HG02973 (cell line): ENCODE data around the gene CERS1.

Experiments
- ATAC-seq: cut with Tn5 transposase; IDR thresholded peaks from one replicate; pipeline ENCODE4 v1.9.1; 2021; ENCODE audit warnings: moderate library complexity; ENCODE audit not compliant: unreplicated experiment

Gene CERS1

GRCh38 chr19:18876865-18877264, 19.1 kb downstream of the CERS1 start:
- ATAC-seq: no peak

- no peak for ATAC-seq
Observed at GRCh38 chr19:18875726-18876125, 20.2 kb downstream of the CERS1 start.

- no peak for ATAC-seq
Observed at GRCh38 chr19:18871543-18871942, 24.4 kb downstream of the CERS1 start.

DNA sequence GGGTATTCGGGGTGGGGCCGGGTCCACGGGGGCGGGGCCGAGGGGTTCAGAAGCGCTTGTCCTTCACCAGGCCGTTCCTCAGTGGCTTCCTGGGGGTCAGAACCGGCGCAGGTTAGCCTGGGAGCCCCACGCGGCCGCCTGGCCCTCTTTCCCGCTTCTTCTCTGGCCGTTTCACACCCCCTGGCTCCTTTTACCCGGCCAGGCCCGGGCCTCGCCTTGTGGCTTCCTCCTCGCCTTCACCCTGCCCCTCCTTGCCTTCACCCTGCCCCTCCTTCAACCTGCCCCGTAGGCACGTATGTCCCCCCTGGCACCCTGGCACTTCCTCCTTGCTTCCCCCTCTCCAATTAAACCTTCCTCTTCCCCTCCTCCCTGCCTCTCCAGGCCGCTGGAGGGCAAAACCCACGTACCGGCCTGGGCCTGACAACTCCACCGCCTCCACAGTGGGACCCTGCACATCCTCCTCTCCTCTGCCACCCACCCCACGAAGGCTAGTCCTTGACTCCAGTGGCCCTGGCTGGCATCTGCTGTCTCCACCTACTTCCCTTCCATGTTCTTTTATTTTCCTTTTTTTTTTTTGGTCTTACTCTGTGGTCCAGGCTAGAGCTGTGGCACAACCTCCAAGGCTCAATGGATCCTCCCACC, 25.3 kb downstream of the CERS1 start:
- ATAC-seq: no peak

- ATAC-seq: no peak
Observed at GRCh38 chr19:18869781-18870530, 26.0 kb downstream of the CERS1 start.

DNA sequence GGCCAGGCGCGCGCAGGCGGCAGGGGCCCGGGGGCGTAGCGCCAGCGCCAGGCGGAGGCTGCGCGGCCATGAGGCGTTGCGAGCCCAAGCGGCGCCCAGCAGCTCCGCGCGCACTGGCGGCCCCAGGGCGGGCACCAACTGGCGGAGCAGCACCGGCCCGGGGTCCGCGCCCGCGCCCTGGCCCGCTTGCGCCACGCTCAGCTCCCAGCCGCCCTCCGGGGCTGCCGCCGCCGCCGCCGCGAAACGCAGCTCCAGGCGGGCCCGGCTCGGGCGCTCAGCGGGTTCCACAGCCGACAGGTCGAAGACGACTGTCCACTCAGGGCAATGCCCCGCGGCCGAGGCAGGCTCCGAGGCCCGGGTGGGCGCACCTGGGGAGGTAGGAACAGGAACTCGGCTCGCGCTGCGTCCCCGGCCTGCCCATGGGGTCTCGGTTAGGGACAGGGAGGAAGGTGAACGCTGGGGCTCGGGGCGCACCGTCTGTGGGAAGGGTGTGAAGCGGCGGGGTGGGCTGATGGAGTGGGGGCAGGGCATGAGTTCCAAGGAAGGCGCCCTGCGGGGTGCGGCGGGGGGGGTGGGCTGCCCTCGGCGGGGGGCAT, 26.8 kb downstream of the CERS1 start:
- no peak for ATAC-seq

DNA sequence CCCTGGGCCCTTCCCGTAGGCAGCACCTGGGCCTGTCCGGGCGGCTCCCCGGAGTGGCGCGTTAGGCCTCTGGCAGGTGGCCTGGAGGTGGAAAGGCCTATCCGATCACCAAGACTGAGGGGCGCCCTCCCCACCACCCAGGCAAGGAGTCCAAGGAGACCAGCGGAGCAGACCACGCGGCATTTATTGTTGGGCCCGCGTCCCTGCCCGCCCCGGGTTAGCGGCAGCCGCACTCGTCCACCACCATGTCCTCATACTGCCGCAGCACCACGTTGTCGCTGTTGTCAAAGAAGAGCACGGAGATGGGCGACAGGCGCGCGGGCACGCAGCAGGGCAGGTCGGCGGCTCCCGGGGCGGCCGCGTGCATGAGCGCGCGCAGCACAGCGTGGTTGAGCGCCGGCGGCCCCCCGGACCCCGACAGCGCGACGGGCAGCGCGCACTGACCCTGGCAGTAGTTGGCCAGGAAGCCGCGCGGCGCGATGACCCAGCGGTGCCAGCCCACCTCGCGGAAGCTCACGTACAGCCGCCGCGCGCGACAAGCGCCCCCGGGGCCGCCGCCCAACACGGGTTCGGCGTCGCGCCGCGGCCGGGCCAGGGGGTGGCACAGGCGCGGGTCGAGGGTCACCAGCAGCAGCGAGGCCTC, 27.5 kb downstream of the CERS1 start:
- ATAC-seq: no peak

DNA sequence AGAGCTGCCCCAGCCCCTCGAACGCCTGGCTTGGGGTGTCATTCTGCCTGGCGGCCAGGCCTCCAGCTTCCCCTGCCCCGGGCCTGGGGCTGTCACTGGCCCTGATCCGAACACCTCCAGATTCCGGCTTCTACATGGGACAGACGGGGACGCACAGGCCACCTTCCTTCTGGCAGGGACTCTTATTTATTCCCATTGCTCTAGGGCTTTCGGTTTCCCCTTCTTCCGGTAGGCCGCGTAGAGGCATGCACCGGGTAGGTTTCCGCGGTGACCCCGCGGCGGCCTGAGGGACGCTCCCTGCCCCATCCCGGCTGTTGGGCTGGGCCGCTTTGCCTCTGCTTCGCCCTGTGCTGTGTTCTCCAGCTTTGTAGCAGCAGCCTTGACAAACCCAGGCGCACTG, 28.2 kb downstream of the CERS1 start:
- ATAC-seq: no peak

DNA sequence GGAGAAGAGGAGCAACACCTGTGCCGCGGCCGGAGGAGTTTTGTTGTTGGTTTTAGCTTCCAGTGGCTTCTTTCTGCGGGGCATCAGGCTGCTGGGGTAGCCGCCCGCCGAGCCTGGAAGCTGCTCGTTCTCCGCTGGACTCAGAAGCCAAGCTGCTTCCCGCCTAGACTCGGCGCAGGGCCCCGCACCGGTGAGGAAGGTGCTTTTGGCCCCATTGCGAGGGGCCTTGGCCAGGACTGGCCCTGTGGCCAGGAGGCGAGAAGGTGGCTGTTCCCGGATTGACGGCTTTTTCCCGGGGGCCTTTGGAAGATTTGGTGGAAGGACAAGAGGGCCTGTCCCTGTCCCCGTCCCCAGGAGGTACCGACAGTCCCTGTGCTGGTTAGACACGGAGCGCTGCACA, 28.8 kb downstream of the CERS1 start:
- ATAC-seq: no peak

- ATAC-seq: no peak
Observed at GRCh38 chr19:18866800-18867123, 29.2 kb downstream of the CERS1 start.

DNA sequence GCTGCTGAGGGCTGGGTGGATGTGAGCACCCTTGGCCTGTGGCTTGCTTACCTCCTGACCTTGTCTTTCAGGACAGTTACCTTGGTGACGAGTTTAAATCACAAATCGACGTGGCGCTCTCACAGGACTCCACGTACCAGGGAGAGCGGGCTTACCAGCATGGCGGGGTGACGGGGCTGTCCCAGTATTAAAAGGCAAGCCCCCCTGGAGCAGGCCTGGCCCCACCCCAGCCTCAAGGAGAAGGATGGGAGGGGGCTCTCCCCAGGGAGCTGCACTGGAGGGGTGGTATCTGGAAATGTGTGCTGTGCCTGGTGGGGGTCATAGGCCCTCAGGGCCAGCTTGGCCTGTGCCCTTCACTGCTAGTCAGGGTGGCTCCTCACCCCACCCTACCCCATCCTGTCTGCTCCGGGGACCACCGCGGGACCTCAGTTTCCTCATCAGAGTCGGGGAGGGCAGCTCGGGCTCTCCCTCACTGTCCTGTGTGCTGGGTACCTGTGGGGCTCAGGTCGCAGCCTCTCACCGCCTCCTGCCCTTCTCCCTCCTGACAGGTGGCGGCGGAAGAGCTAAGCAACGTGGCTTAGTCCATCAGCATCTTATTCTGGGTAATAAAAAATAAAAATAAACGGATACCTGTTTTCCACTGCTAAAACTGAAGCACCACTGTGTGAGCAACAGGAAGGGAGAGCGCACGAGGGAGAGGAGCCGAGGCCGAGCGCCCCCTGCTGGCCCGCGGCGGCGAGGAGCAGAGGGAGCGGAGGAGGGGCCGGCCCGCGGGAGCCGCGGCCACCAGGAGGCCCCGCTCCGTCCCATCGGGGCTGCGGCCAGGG, 29.8 kb downstream of the CERS1 start:
- ATAC-seq: no peak

DNA sequence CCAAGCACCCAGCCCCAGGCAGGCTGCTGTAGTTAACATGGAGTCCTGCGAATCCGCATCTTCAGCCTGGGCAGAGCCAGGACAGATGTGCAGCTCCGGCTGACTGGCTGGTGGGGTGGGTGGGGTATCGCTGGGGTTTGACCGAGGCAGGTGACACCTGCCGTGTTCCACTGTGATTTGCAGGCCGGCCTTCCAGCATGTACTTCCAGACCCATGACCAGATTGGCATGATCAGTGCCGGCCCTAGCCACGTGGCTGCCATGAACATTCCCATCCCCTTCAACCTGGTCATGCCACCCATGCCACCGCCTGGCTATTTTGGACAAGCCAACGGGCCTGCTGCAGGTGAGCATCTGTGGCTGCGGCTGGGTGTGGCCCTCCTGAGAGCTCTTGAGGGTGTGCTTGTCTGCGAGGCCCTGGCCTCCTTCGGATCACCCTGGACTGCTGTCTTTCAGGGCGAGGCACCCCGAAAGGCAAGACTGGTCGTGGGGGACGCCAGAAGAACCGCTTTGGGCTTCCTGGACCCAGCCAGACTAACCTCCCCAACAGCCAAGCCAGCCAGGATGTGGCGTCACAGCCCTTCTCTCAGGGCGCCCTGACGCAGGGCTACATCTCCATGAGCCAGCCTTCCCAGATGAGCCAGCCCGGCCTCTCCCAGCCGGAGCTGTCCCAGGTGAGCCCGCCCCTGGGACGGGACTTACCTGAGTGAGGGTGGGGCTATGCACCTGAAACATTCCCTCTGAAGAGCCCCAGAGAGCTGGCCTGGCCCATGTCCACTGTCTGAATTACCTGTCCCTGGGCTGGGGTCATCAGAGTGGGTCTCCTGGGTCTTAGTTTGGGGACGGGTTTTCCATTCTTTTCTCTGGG, 30.6 kb downstream of the CERS1 start:
- ATAC-seq: no peak

- no peak for ATAC-seq
Observed at GRCh38 chr19:18863843-18864362, 32.1 kb downstream of the CERS1 start.

DNA sequence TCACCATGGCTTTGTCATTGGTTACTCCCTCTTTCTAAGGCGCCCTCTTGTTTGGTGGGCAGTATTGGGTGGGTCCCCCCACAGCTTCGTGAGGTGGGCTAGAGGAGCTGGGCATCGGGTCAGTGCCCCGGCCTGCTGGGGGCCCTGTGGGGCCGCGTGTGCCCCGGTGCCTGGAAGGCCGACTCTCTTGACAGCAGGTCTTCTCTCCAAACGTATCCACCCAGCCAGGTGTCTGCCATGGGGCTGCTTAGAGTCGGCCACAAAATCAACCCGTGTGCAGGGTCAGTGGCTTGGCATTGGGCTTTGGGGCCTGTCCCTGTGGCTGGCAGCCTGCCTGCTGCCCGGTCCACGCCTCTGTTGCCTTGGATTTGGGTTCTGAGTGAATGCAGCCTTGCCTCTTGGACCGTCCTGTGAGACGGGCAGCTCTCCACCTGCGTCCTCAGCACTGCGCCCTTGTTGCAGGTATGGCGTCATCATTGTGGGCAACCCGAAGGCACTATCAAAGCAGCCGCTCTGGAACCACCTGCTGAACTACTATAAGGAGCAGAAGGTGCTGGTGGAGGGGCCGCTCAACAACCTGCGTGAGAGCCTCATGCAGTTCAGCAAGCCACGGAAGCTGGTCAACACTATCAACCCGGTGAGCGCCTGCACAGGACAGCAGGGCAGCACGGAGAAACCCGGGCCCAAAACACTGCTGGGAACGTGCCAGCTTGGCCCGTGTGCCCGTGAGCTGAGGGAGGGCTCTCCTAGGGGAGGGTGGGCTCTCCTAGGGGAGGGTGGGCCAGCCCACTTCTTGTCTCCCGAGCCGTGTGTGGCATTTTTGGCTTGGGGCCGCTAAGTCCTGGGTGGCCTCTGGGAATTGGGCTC, 32.7 kb downstream of the CERS1 start:
- ATAC-seq: no peak

- no peak for ATAC-seq
Observed at GRCh38 chr19:18861917-18862316, 34.0 kb downstream of the CERS1 start.

GRCh38 chr19:18861235-18861634, 34.7 kb downstream of the CERS1 start:
- ATAC-seq: no peak

- ATAC-seq: no peak
Observed at GRCh38 chr19:18860725-18861124, 35.2 kb downstream of the CERS1 start.

DNA sequence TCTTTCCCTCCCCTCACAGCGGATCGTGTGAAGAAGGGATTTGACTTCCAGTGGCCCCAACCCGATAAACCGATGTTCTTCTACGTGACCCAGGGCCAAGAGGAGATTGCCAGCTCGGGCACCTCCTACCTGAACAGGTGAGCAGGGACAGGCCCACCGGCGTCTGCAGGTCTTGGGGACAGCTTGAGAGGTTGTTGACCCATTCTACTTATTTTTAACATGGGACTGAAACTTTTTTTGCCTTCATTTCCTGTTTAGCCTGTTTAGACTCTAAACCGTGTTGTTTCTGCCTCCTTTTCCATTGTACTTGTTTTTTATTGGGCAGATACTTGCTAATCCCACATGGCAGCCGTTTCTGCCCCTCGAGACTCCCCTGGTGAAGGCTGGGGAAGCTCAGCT, 35.7 kb downstream of the CERS1 start:
- ATAC-seq: no peak

DNA sequence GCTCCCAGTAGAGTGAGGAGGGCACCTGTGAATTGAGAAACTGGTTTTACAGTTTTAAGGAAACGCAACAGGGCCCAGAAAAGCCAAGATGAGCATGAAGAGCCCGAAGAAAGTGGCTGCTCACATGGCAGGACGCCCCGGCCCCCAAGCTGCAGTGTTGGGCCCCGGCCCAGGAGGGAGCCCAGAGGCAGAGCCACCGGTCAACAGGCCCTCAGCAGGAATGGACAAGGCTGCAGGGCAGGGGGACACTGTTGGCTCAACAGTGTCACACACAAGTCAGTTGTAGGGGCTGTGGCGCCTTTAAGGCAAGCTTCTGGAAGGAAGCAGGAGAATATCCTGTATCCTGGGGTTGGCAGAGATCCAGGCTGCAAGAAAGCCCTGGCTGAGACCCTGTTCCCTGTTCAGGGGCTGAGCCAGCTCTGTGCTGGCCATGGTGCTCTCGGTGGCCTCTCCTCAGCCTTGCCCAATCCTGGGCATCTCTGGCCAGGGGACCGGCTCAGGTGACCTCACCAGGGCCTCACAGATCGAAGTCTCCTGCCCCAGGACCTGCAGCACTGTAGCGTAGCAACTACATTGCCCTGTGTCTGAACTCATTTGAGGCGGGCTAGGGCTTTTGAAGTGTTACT, 36.2 kb downstream of the CERS1 start:
- ATAC-seq: no peak
